Thyroid gland (tissue), 4 donors: ENCODE data around the gene EVC.

Experiments used
- POLR2A ChIP-seq, 2 donors: fragments of 450-650 bp; IDR thresholded peaks; one replicate each; pipeline ENCODE4 v1.6.1; 2017; ENCODE audit warnings: antibody characterized with exemption in 2 of 2, mild to moderate bottlenecking in 2 of 2, moderate library complexity in 1 of 2
- TF ChIP-seq, protein P1 (sequence below), 6 experiments: fragments of 200-600 bp in 3 of 6; fragments of 450-650 bp in 3 of 6; sonication (generic) in 3 of 6; IDR thresholded peaks; one replicate each; pipeline ENCODE4 v1.5.1; 2016 to 2019; ENCODE audit warnings: antibody characterized with exemption in 6 of 6, mild to moderate bottlenecking in 2 of 6, inconsistent platforms in 1 of 6, moderate library complexity in 1 of 6

DNA sequence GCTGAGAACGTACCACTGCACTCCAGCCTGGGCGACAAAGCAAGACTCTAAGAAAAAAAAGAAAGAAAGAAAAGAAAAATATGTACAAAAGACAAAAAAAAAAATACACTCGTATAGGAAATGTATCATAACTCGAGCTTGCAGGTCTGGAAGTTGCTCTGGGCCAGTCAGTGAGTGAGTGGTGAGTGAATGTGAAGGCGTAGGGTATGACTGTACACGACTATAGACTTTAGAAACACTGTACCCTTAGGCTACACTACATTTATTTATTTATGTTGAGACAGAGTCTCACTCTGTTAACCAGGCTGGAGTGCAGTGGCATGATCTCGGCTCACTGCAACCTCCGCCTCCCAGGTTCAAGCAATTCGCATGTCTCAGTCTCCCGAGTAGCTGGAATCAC is 32.0 kb upstream of the EVC start:
- TF ChIP-seq, protein P1, sequence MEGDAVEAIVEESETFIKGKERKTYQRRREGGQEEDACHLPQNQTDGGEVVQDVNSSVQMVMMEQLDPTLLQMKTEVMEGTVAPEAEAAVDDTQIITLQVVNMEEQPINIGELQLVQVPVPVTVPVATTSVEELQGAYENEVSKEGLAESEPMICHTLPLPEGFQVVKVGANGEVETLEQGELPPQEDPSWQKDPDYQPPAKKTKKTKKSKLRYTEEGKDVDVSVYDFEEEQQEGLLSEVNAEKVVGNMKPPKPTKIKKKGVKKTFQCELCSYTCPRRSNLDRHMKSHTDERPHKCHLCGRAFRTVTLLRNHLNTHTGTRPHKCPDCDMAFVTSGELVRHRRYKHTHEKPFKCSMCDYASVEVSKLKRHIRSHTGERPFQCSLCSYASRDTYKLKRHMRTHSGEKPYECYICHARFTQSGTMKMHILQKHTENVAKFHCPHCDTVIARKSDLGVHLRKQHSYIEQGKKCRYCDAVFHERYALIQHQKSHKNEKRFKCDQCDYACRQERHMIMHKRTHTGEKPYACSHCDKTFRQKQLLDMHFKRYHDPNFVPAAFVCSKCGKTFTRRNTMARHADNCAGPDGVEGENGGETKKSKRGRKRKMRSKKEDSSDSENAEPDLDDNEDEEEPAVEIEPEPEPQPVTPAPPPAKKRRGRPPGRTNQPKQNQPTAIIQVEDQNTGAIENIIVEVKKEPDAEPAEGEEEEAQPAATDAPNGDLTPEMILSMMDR (IDR thresholded peaks at IDR 0.05): no peak
- no peak for TF ChIP-seq POLR2A (IDR thresholded peaks at IDR 0.05)
